NCI-H1436 treated with DMSO at 0.1 percent for 48 hours (cell line): Measurements from ENCODE around the gene ADNP.

Source experiments
- DNase-seq: peaks from one replicate; lab custom pipeline; 2025; lab: John Stamatoyannopoulos, UW

Gene ADNP

GRCh38 chr20:50848341-50848808, 82.9 kb downstream of the ADNP start:
- no peak for DNase-seq

GRCh38 chr20:50845566-50846215, 85.5 kb downstream of the ADNP start:
- no peak for DNase-seq

- DNase-seq, result no peak
Measured at GRCh38 chr20:50844430-50845100, 86.7 kb downstream of the ADNP start.

- no peak for DNase-seq
Measured at GRCh38 chr20:50843331-50844276, 87.6 kb downstream of the ADNP start.

GRCh38 chr20:50842821-50843220, 88.4 kb downstream of the ADNP start:
- DNase-seq, result no peak
